ENCODE results near the gene R3HDM1. TPM values are rescaled to one million over a fixed set of nuclear protein-coding genes. Genes with fewer than 3 reads are reported as not detected.

Gene R3HDM1
- total RNA-seq, 2 experiments from 2014 or later = 51.9 to 53.9 TPM

DNA sequence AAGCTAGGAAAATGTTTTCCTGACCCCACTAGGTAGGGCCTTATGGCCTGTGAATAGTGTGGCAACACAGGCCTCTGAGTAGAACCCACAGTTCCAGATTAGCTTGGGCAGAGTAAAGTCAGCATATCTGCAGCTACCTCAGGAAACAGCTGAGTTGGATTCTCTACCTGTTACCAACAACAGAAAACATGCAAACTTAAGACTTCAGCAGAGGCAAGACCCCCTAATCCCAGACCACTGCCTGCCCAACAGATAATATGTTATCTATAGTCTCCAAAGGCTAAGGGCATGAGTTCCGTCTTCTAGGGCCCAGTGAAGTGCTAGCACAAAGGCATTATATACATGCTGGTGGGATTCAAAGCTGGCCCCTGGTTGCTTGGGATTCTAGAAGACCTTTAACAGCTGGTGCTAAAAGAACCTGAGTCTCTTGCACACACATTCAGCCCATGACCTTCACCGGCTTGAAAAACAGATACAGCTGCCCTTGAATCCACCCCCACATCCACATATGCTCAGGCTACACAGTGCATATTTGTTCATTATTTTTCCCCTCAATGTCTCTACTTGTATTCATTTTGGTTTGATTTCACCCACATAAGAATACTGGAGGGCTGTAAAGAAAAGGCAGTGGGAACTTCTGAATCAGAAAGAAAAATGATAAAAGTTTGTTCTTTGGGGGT lies 196.9 kb downstream of the R3HDM1 start:
- no peak overlapping the region for H3K4me3 Mint-ChIP-seq
- H3K27ac Mint-ChIP-seq = no peak overlapping the region
- no peak for ATAC-seq
- H3K9me3 Mint-ChIP-seq (ENCODE audit: insufficient read depth) = no peaks in the 10 kb centered on the region
- H3K36me3 Mint-ChIP-seq (ENCODE audit: low read depth) = peaks cover 24% of the 10 kb centered on the region
- ChIA-PET POLR2A (no interaction called here), CTCF (interaction anchor here (0.7 to 1.6 kb wide), 2 partner anchors 15 to 18 kb away, joined by 3 to 10 read pairs; no protein-coding TSS in a partner anchor)
- no peak for DNase-seq
- no peaks in the 10 kb centered on the region for H3K27me3 Mint-ChIP-seq (ENCODE audit: low read depth)
- peaks cover 9% of the 10 kb centered on the region for H3K4me1 Mint-ChIP-seq (ENCODE audit: low read depth)

- ChIA-PET POLR2A (interaction anchor here (1.4 kb wide), 1 partner anchor 10 kb away, joined by 3 read pairs; no protein-coding TSS in a partner anchor), CTCF (interaction anchor here (0.9 to 1.7 kb wide), 2 partner anchors 11 to 64 kb away, joined by 3 to 5 read pairs; no protein-coding TSS in a partner anchor)
- DNase-seq = no peak
- ATAC-seq = peak; percentile 58
- Mint-ChIP-seq H3K9me3 (ENCODE audit: insufficient read depth) (no peaks in the 10 kb centered on the region), H3K4me3 (no peak overlapping the region), H3K27me3 (ENCODE audit: low read depth) (no peaks in the 10 kb centered on the region), H3K36me3 (ENCODE audit: low read depth) (peaks cover 4% of the 10 kb centered on the region), H3K4me1 (ENCODE audit: low read depth) (peaks cover 20% of the 10 kb centered on the region), H3K27ac (peak overlapping the region; percentile 68)
These were observed 201.3 kb downstream of the R3HDM1 start for GRCh38 chr2:135732561-135732960.

GRCh38 chr2:135733045-135733444 lies 201.8 kb downstream of the R3HDM1 start:
- DNase-seq = no peak
- peaks cover 4% of the 10 kb centered on the region for H3K36me3 Mint-ChIP-seq (ENCODE audit: low read depth)
- ChIA-PET POLR2A (interaction anchor here (1.4 kb wide), 1 partner anchor 10 kb away, joined by 3 read pairs; no protein-coding TSS in a partner anchor), CTCF (interaction anchor here (0.9 to 1.7 kb wide), 2 partner anchors 10 to 64 kb away, joined by 3 to 5 read pairs; no protein-coding TSS in a partner anchor)
- peak overlapping the region; percentile 68 for H3K27ac Mint-ChIP-seq
- peak; percentile 41 for ATAC-seq
- H3K4me3 Mint-ChIP-seq = no peak overlapping the region
- no peaks in the 10 kb centered on the region for H3K9me3 Mint-ChIP-seq (ENCODE audit: insufficient read depth)
- H3K27me3 Mint-ChIP-seq (ENCODE audit: low read depth) = no peaks in the 10 kb centered on the region
- H3K4me1 Mint-ChIP-seq (ENCODE audit: low read depth) = peaks cover 20% of the 10 kb centered on the region

DNA sequence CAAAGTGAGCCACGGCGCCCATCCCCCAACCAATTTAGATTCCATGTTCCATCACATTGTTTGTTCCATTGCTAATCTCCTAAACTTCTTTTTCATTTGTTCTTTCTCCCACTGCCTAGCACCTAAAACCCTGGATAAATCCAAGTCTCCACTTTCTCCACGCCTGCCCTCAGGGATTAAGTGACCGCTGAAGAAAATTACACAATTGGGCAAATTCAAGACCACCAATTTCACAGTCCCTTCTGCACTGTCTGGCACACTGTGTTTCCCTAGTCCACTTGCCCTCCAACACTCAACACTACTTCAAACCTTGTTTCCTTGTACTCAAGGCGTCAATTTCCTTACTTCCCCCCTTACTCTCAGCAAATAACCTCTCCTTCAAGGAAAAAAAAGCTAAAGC lies 205.3 kb downstream of the R3HDM1 start:
- Mint-ChIP-seq H3K9me3 (ENCODE audit: insufficient read depth) (no peaks in the 10 kb centered on the region), H3K4me1 (ENCODE audit: low read depth) (peaks cover 23% of the 10 kb centered on the region), H3K27me3 (ENCODE audit: low read depth) (no peaks in the 10 kb centered on the region), H3K4me3 (no peak overlapping the region), H3K27ac (no peak overlapping the region), H3K36me3 (ENCODE audit: low read depth) (peaks cover 6% of the 10 kb centered on the region)
- POLR2A ChIA-PET = no interaction called here
- DNase-seq (no peak), ATAC-seq (no peak)
- CTCF ChIA-PET = no interaction called here

- ChIA-PET POLR2A (no interaction called here), CTCF (interaction anchor here (1.2 to 1.3 kb wide), 2 partner anchors 31 to 58 kb away, joined by 5 to 9 read pairs; no protein-coding TSS in a partner anchor)
- DNase-seq (no peak), ATAC-seq (no peak)
- Mint-ChIP-seq H3K4me3 (no peak overlapping the region), H3K4me1 (ENCODE audit: low read depth) (peaks cover 21% of the 10 kb centered on the region), H3K9me3 (ENCODE audit: insufficient read depth) (no peaks in the 10 kb centered on the region), H3K27ac (no peak overlapping the region), H3K36me3 (ENCODE audit: low read depth) (peaks cover 17% of the 10 kb centered on the region), H3K27me3 (ENCODE audit: low read depth) (no peaks in the 10 kb centered on the region)
These were observed 208.9 kb downstream of the R3HDM1 start for GRCh38 chr2:135740206-135740605.

- ATAC-seq (no peak), DNase-seq (no peak)
- Mint-ChIP-seq H3K27ac (peak overlapping the region; percentile 99), H3K36me3 (ENCODE audit: low read depth) (peaks cover 22% of the 10 kb centered on the region), H3K4me1 (ENCODE audit: low read depth) (peaks cover 25% of the 10 kb centered on the region), H3K9me3 (ENCODE audit: insufficient read depth) (no peaks in the 10 kb centered on the region), H3K27me3 (ENCODE audit: low read depth) (no peaks in the 10 kb centered on the region), H3K4me3 (peak overlapping the region; percentile 97)
- POLR2A ChIA-PET = interaction anchor here (0.7 to 0.8 kb wide), 2 partner anchors 210 to 689 kb away, joined by 3 to 5 read pairs; partner anchors contain the start of genes R3HDM1, RAB3GAP1 and ZRANB3
- CTCF ChIA-PET = interaction anchor here (1.2 to 1.4 kb wide), 3 partner anchors 19 to 57 kb away, joined by 4 to 9 read pairs (median 5); no protein-coding TSS in a partner anchor
These were observed 209.7 kb downstream of the R3HDM1 start for GRCh38 chr2:135741043-135741394.

DNA sequence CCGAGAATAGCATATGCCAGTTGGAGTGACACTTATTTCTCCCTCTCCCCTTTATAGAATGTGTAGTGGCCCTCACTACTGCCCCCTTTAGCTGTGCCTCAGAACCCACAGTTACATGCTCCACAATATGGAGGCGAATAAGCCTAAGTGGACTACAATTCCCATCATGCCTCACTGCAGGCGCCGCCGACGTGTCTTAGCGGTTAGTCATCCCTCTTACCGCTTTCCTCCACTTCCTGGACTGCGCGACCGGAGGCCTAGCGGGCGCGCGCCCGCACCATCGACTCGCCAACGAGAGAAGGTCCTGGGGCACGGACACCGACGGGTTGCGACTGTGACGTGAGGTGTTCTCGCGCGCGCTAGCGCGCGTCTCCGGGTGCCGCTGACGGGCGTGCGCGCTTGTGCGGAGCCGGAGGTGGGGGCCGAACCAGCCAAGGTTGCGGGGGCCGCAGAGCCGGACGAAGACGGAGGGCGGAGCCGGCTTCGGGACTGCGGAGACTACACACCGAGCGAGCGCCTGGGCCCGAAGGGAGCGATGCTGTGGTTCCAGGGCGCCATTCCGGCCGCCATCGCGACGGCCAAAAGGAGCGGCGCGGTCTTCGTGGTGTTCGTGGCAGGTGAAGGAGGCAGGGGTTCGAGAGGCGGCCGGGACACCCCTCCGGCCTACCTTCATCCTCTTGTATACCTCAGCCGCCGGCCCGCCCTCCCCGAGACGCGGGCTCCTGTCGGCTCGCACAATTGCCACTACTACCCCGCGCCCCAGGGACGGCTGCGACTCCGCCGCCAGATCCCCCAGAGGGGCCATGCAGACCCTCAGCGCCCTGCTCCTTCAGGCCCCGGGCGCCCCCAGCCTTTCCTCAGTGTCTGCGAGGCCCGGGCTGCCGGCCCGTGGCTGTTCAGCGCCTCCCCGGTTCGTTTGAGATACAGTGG lies 210.4 kb downstream of the R3HDM1 start, which contains the start of gene UBXN4:
TSS of gene UBXN4 (plus strand) at position 461 of the 930 bp plus-strand sequence. CDS start at position 536, 75 bp downstream.
- H3K4me1 Mint-ChIP-seq (ENCODE audit: low read depth) = peaks cover 31% of the 10 kb centered on the region
- no peaks in the 10 kb centered on the region for H3K27me3 Mint-ChIP-seq (ENCODE audit: low read depth)
- H3K4me3 Mint-ChIP-seq = peak within 1 kb of the TSS; percentile 97
- ATAC-seq = peak; percentile 94
- no peaks in the 10 kb centered on the region for H3K9me3 Mint-ChIP-seq (ENCODE audit: insufficient read depth)
- peak; percentile 97 for DNase-seq
- POLR2A ChIA-PET = interaction anchor here (0.7 to 2.4 kb wide), 5 partner anchors 11 to 690 kb away, joined by 3 to 11 read pairs (median 5); partner anchors contain the start of genes MCM6, R3HDM1, RAB3GAP1 and ZRANB3
- CTCF ChIA-PET = interaction anchor here (0.7 to 2.4 kb wide), 6 partner anchors 18 to 650 kb away, joined by 3 to 13 read pairs (median 4); no protein-coding TSS in a partner anchor
- peak within 1 kb of the TSS; percentile 99 for H3K27ac Mint-ChIP-seq
- H3K36me3 Mint-ChIP-seq (ENCODE audit: low read depth) = peaks cover 28% of the 10 kb centered on the region

DNA sequence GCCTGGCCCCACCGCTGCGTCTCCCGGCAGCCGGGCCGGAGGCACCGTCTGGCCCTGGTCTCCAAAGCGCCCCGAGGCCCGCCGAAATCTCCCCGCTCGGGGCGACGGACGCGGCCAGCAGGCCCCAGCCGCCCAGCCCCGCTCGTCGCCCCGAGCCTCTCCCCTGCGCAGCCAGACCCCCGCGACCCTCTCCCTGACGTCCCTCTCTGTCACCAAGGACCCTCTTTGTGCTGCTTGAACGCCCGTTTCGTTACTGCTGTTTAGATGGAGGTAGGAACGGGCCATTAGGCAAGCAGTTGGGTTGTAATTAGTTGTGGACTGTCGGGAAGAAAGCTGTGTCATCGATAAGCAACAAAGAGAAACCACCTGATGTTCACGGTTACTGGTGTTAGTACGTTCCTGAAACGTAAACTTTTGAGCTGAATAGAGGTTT lies 211.1 kb downstream of the R3HDM1 start:
- Mint-ChIP-seq H3K27me3 (ENCODE audit: low read depth) (no peaks in the 10 kb centered on the region), H3K4me1 (ENCODE audit: low read depth) (peaks cover 33% of the 10 kb centered on the region), H3K27ac (peak overlapping the region; percentile 99), H3K4me3 (peak overlapping the region; percentile 97), H3K9me3 (ENCODE audit: insufficient read depth) (no peaks in the 10 kb centered on the region), H3K36me3 (ENCODE audit: low read depth) (peaks cover 32% of the 10 kb centered on the region)
- DNase-seq (peak; percentile 52), ATAC-seq (peak; percentile 37)
- ChIA-PET POLR2A (interaction anchor here (0.6 to 2.4 kb wide), 9 partner anchors 9 to 689 kb away, joined by 3 to 11 read pairs (median 3); partner anchors contain the start of gene MCM6), CTCF (interaction anchor here (0.6 to 2.4 kb wide), 8 partner anchors 11 to 650 kb away, joined by 3 to 13 read pairs (median 4); no protein-coding TSS in a partner anchor)

DNA sequence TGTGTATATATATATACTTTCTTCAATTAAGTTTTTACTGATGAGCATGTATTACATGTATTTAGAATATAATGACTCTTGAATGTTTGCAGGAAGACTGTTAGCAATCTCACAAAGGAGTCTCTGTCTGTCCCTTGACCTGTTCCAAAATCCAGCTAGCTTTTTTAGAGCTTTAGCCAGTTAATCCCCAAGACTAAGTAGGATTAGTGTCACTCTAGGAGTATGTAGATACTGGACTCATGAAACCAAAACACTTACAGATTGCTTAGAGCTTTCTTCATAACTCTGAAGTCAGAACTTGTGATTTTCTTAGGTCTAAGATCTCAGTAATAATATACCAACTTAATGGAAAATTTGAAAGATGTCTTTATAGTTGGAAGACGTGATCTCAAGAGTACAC lies 212.6 kb downstream of the R3HDM1 start:
- ATAC-seq = no peak
- no peaks in the 10 kb centered on the region for H3K27me3 Mint-ChIP-seq (ENCODE audit: low read depth)
- peaks cover 39% of the 10 kb centered on the region for H3K36me3 Mint-ChIP-seq (ENCODE audit: low read depth)
- peaks cover 33% of the 10 kb centered on the region for H3K4me1 Mint-ChIP-seq (ENCODE audit: low read depth)
- CTCF ChIA-PET = interaction anchor here (1.2 to 2.4 kb wide), 7 partner anchors 10 to 81 kb away, joined by 3 to 13 read pairs (median 5); no protein-coding TSS in a partner anchor
- peak overlapping the region; percentile 61 for H3K4me3 Mint-ChIP-seq
- no peaks in the 10 kb centered on the region for H3K9me3 Mint-ChIP-seq (ENCODE audit: insufficient read depth)
- no peak for DNase-seq
- no peak overlapping the region for H3K27ac Mint-ChIP-seq
- POLR2A ChIA-PET = interaction anchor here (0.6 to 2.4 kb wide), 3 partner anchors 20 to 132 kb away, joined by 3 to 11 read pairs (median 6); partner anchors contain the start of gene MCM6

DNA sequence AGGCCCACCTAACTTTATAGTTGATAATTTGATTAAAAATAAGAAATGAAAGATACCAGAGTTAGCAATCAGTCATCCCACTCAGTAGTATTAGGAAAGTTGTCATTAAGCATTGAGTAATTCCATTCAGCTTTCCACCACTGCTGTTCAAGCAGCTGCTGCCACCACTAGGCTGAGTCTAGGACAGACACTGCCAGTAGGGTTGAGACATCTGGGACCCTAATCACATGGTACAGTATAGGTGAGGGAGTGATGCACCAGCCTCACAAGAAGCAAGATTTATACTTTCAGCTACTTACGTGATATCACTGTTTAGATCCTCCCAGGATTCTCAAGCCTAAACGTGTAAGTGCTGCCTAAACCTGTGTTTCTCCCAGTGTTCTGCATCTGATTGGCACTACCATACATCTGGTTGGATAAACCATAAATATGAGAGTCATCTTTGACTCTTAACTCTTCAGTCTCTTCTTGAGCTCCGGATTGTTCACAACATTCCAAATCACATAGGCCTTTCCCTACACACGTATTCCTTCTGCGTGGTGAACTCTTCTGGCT lies 213.6 kb downstream of the R3HDM1 start:
- H3K9me3 Mint-ChIP-seq (ENCODE audit: insufficient read depth) = no peaks in the 10 kb centered on the region
- H3K27me3 Mint-ChIP-seq (ENCODE audit: low read depth) = no peaks in the 10 kb centered on the region
- DNase-seq (peak; percentile 32), ATAC-seq (no peak)
- H3K4me3 Mint-ChIP-seq = peak overlapping the region; percentile 61
- H3K36me3 Mint-ChIP-seq (ENCODE audit: low read depth) = peaks cover 46% of the 10 kb centered on the region
- ChIA-PET POLR2A (no interaction called here), CTCF (interaction anchor here (1.0 to 2.1 kb wide), 4 partner anchors 11 to 52 kb away, joined by 3 to 9 read pairs (median 4); no protein-coding TSS in a partner anchor)
- no peak overlapping the region for H3K27ac Mint-ChIP-seq
- H3K4me1 Mint-ChIP-seq (ENCODE audit: low read depth) = peaks cover 35% of the 10 kb centered on the region

GRCh38 chr2:135745545-135745944 lies 214.3 kb downstream of the R3HDM1 start:
- Mint-ChIP-seq H3K27ac (no peak overlapping the region), H3K4me3 (no peak overlapping the region), H3K36me3 (ENCODE audit: low read depth) (peaks cover 50% of the 10 kb centered on the region), H3K9me3 (ENCODE audit: insufficient read depth) (no peaks in the 10 kb centered on the region), H3K27me3 (ENCODE audit: low read depth) (no peaks in the 10 kb centered on the region), H3K4me1 (ENCODE audit: low read depth) (peaks cover 35% of the 10 kb centered on the region)
- CTCF ChIA-PET = interaction anchor here (1.0 to 2.1 kb wide), 4 partner anchors 10 to 52 kb away, joined by 3 to 9 read pairs (median 6); no protein-coding TSS in a partner anchor
- DNase-seq (no peak), ATAC-seq (no peak)
- POLR2A ChIA-PET = no interaction called here
